IMR-90 (cell line): ENCODE data around the gene NT5DC3.

ENCODE experiments used
- BHLHE40 ChIP-seq: fragments of 150-350 bp; IDR thresholded peaks from 2 replicates; pipeline ENCODE4 v1.6.1; 2016; ENCODE audit warnings: mild to moderate bottlenecking, low read depth, low read length
- CEBPB ChIP-seq: IDR thresholded peaks from 2 replicates; pipeline ENCODE4 v1.6.1; 2012; ENCODE audit warnings: low read depth, low read length, improper control_type of control experiment
- CTCF ChIP-seq: conservative IDR thresholded peaks from 2 replicates; pipeline ENCODE4 v1.5.1; 2012; ENCODE audit warnings: mild to moderate bottlenecking, low read depth, low read length, improper control_type of control experiment
- FOS ChIP-seq: fragments of 150-350 bp; IDR thresholded peaks from 2 replicates; pipeline ENCODE4 v1.6.1; 2016; ENCODE audit warnings: low read depth, low read length
- MAZ ChIP-seq: IDR thresholded peaks from 2 replicates; pipeline ENCODE4 v1.6.1; 2012; ENCODE audit warnings: low read depth, mild to moderate bottlenecking, low read length, improper control_type of control experiment, moderate library complexity, borderline replicate concordance
- NFE2L2 ChIP-seq: fragments of 150-350 bp; IDR thresholded peaks from 2 replicates; pipeline ENCODE4 v1.6.1; 2016; ENCODE audit warnings: low read depth, mild to moderate bottlenecking, low read length
- POLR2A ChIP-seq: IDR thresholded peaks from 2 replicates; pipeline ENCODE4 v1.6.1; 2012; ENCODE audit warnings: mild to moderate bottlenecking, low read depth, low read length
- RCOR1 ChIP-seq: IDR thresholded peaks from 2 replicates; pipeline ENCODE4 v1.6.1; 2012; ENCODE audit warnings: mild to moderate bottlenecking, low read length, improper control_type of control experiment; ENCODE audit not compliant: insufficient replicate concordance
- SMC3 ChIP-seq: fragments of 150-350 bp; IDR thresholded peaks from 2 replicates; pipeline ENCODE4 v1.6.1; 2016; ENCODE audit warnings: low read depth, mild to moderate bottlenecking, antibody characterized with exemption, low read length, moderate library complexity
- TF ChIP-seq, protein P1 (sequence below): fragments of 150-350 bp; IDR thresholded peaks from 2 replicates; pipeline ENCODE4 v1.6.1; 2017; ENCODE audit warnings: mild to moderate bottlenecking, antibody characterized with exemption, low read length, low read depth

- no peak for TF ChIP-seq CTCF
- no peak for TF ChIP-seq POLR2A
- no peak for TF ChIP-seq MAZ
- TF ChIP-seq NFE2L2: no peak
- TF ChIP-seq RCOR1: no peak
- no peak for TF ChIP-seq BHLHE40
- no peak for TF ChIP-seq CEBPB
- TF ChIP-seq SMC3: no peak
- TF ChIP-seq, protein P1, sequence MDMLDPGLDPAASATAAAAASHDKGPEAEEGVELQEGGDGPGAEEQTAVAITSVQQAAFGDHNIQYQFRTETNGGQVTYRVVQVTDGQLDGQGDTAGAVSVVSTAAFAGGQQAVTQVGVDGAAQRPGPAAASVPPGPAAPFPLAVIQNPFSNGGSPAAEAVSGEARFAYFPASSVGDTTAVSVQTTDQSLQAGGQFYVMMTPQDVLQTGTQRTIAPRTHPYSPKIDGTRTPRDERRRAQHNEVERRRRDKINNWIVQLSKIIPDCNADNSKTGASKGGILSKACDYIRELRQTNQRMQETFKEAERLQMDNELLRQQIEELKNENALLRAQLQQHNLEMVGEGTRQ: no peak
- no peak for TF ChIP-seq FOS
Measured at GRCh38 chr12:103808239-103808880, 32.7 kb downstream of the NT5DC3 start.
